Measurements from ENCODE around the gene SF1.

DNA sequence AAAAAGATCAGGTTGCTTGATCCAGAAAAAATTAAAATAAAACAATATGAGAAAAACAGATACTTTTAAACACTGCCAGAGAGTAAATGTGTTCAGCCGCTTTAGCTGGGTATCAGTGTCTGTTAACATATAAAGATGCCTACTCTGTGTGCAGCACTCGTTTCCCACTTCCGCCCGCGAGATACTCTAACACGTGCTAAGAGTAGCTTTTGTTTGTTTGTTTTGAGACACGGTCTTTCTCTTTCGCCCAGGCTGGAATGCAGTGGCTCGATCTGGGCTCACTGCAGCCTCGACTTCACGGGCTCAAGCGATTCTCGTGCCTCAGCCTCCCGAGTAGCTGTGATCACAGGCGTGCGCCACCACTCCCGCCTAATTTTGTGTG lies 32.5 kb upstream of the SF1 start:
- no peak for TF ChIP-seq POLR2A (IDR thresholded peaks at IDR 0.05)
- no peak for TF ChIP-seq CTCF (IDR thresholded peaks at IDR 0.05)
- no peak for TF ChIP-seq EP300 (IDR thresholded peaks at IDR 0.05)
